Liver (tissue), 9 donors: ENCODE measurements around the gene CAMKMT. TPM values are rescaled to one million over a fixed set of nuclear protein-coding genes. Genes with fewer than 3 reads are reported as not detected.

Experiments
- DNase-seq: peaks from one replicate; pipeline ENCODE4 v3.0.0-alpha.2; 2017; ENCODE audit warnings: low spot score
- H3K27ac ChIP-seq, 2 donors: one replicate each; pipeline ENCODE4 v1.7.0; 2013; ENCODE audit warnings: inconsistent platforms in 2 of 2, low read length in 2 of 2, control low read depth in 1 of 2, low read depth in 1 of 2, mild to moderate bottlenecking in 1 of 2
- H3K27me3 ChIP-seq, 4 donors: one replicate each; pipeline versions ENCODE4 v1.6.1 to v1.7.0; 2013; ENCODE audit warnings: low read length in 3 of 4, inconsistent platforms in 1 of 4, mild to moderate bottlenecking in 1 of 4, moderate library complexity in 1 of 4; ENCODE audit not compliant: control insufficient read depth in 4 of 4, insufficient read depth in 4 of 4
- H3K36me3 ChIP-seq, 4 donors: one replicate each; pipeline versions ENCODE4 v1.6.1 to v1.7.0; 2013; ENCODE audit warnings: low read length in 3 of 4, mild to moderate bottlenecking in 3 of 4, low read depth in 1 of 4, moderate library complexity in 1 of 4; ENCODE audit not compliant: control insufficient read depth in 4 of 4, insufficient read depth in 3 of 4
- H3K4me1 ChIP-seq, 4 donors: one replicate each; pipeline versions ENCODE4 v1.6.1 to v1.7.0; 2013; ENCODE audit warnings: low read length in 3 of 4, mild to moderate bottlenecking in 3 of 4, moderate library complexity in 1 of 4; ENCODE audit not compliant: control insufficient read depth in 4 of 4, insufficient read depth in 4 of 4
- H3K4me3 ChIP-seq, 3 donors: one replicate each; pipeline versions ENCODE4 v1.6.1 to v1.7.0; 2013; ENCODE audit warnings: low read length in 3 of 3, control low read depth in 1 of 3, low read depth in 1 of 3, mild to moderate bottlenecking in 1 of 3
- H3K9ac ChIP-seq, 2 donors: one replicate each; pipeline ENCODE4 v1.7.0; 2013; ENCODE audit warnings: low read length in 2 of 2, mild to moderate bottlenecking in 2 of 2, moderate library complexity in 2 of 2, control low read depth in 1 of 2, low read depth in 1 of 2
- H3K9me3 ChIP-seq, 4 donors: one replicate each; pipeline versions ENCODE4 v1.6.1 to v1.7.0; 2013; ENCODE audit warnings: low read length in 3 of 4; ENCODE audit not compliant: control insufficient read depth in 4 of 4
- EGR1 ChIP-seq, 2 donors: IDR thresholded peaks; 2 replicates each; pipeline ENCODE4 v1.6.1; 2016 to 2018; ENCODE audit warnings: antibody characterized with exemption in 2 of 2, low read depth in 2 of 2
- FOXA1 ChIP-seq: IDR thresholded peaks from 2 replicates; pipeline ENCODE4 v1.6.1; 2016; ENCODE audit warnings: antibody characterized with exemption
- FOXA2 ChIP-seq: IDR thresholded peaks from 2 replicates; pipeline ENCODE4 v1.6.1; 2016; ENCODE audit warnings: antibody characterized with exemption
- GABPA ChIP-seq, 2 donors: IDR thresholded peaks in 1 of 2; conservative IDR thresholded peaks in 1 of 2; 2 replicates each; pipeline ENCODE4 v1.6.1; 2016; ENCODE audit warnings: antibody characterized with exemption in 2 of 2, mild to moderate bottlenecking in 1 of 2, moderate library complexity in 1 of 2
- HNF4A ChIP-seq, 2 donors: conservative IDR thresholded peaks; 2 replicates each; pipeline ENCODE4 v1.6.1; 2016; ENCODE audit warnings: antibody characterized with exemption in 2 of 2, mild to moderate bottlenecking in 2 of 2
- HNF4G ChIP-seq: IDR thresholded peaks from 2 replicates; pipeline ENCODE4 v1.6.1; 2016; ENCODE audit warnings: antibody characterized with exemption
- JUND ChIP-seq, 2 donors: IDR thresholded peaks; 2 replicates each; pipeline ENCODE4 v1.6.1; 2016; ENCODE audit warnings: antibody characterized with exemption in 2 of 2
- NR2F2 ChIP-seq: IDR thresholded peaks from 2 replicates; pipeline ENCODE4 v1.6.1; 2016; ENCODE audit warnings: antibody characterized with exemption
- RAD21 ChIP-seq, 2 donors: IDR thresholded peaks; 2 replicates each; pipeline ENCODE4 v1.6.1; 2016; ENCODE audit warnings: antibody characterized with exemption in 2 of 2, mild to moderate bottlenecking in 2 of 2
- RXRA ChIP-seq, 2 donors: IDR thresholded peaks; 2 replicates each; pipeline ENCODE4 v1.6.1; 2017 to 2018; ENCODE audit warnings: antibody characterized with exemption in 2 of 2, mild to moderate bottlenecking in 1 of 2
- SP1 ChIP-seq: IDR thresholded peaks from 2 replicates; pipeline ENCODE4 v1.6.1; 2018; ENCODE audit warnings: antibody characterized with exemption, mild to moderate bottlenecking
- TAF1 ChIP-seq: conservative IDR thresholded peaks from 2 replicates; pipeline ENCODE4 v1.6.1; 2016; ENCODE audit warnings: antibody characterized with exemption, mild to moderate bottlenecking
- YY1 ChIP-seq: IDR thresholded peaks from 2 replicates; pipeline ENCODE4 v1.6.1; 2016; ENCODE audit warnings: antibody characterized with exemption, mild to moderate bottlenecking
- WGBS: extraction: QIAGEN DNeasy Blood & Tissue Kit; methylation state at CpG from one replicate; pipeline ENCODE4 v1.1.7; 2013; 5-methylcytosine and 5-hydroxymethylcytosine counted together
- polyA plus RNA-seq, 2 donors: library from polyadenylated mRNA; stranded (reverse) in 1 of 2; unstranded in 1 of 2; fragments of 200-250 nt in 1 of 2; fragments of >200 nt in 1 of 2; fragmentation: Nextera tagmentation in 1 of 2; extraction: Ambion mirVana in 1 of 2; gene quantifications; one replicate each; pipeline versions ENCODE4 v1.2.1 to v1.2.3, GENCODE V29; 2013 to 2015
- total RNA-seq, 2 donors: library from RNA; depleted of rRNA; stranded (reverse); fragments of >200 nt; gene quantifications; one replicate each; pipeline ENCODE4 v1.2.3, GENCODE V29; 2014
- TF ChIP-seq, protein P1 (sequence below): IDR thresholded peaks from 2 replicates; pipeline ENCODE4 v1.6.1; 2016; ENCODE audit warnings: antibody characterized with exemption
- TF ChIP-seq, protein P2 (sequence below): fragments of 150-350 bp; IDR thresholded peaks from 2 replicates; pipeline ENCODE4 v1.5.1; 2017; ENCODE audit warnings: improper control_type of control experiment, low read depth, low read length; ENCODE audit not compliant: missing input control
- TF ChIP-seq, protein P3 (sequence below): IDR thresholded peaks from 2 replicates; pipeline ENCODE4 v1.6.1; 2016; ENCODE audit warnings: antibody characterized with exemption
- TF ChIP-seq, protein P4 (sequence below): IDR thresholded peaks from 2 replicates; pipeline ENCODE4 v1.6.1; 2016; ENCODE audit warnings: antibody characterized with exemption
- TF ChIP-seq, protein P5 (sequence below): IDR thresholded peaks from 2 replicates; pipeline ENCODE4 v1.6.1; 2016; ENCODE audit warnings: antibody characterized with exemption, mild to moderate bottlenecking
- donor health status: healthy.
- donor health status: healthy.
- donor health status: healthy.
- donor health status: healthy.
- donor health status: healthy.

The CAMKMT gene
- total and polyA plus RNA-seq, 4 donors: 1.5 to 12.7 (median 7.1) TPM

DNA sequence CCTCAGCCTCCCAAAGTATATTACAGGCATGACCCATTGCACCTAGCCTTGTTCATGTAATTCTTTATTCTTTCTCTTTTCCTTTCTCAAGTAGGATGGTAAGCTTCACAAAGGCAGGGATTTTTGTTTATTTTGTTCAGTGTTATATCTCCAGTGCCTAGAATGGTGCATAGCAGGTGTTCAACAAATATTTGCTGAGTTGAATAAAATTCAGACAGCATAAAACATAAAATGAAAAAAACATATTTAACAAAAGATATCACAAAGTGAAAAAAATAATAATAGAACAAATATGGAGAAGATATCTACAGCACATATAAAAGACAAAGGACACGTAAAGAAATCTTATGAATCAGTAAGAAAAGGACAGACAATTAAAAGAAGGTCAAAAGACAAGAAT, 9.2 kb upstream of the CAMKMT start:
- WGBS: 99% methylated on average over 1 of the region's 1 CpG
- no peak overlapping the region for H3K9ac ChIP-seq
- DNase-seq: no peak
- peaks cover 0 to 3% (median 0%) of the 10 kb centered on the region in 4 donors for H3K4me1 ChIP-seq
- no peak overlapping the region for H3K4me3 ChIP-seq
- no peak for TF ChIP-seq HNF4G
- TF ChIP-seq, protein P1, sequence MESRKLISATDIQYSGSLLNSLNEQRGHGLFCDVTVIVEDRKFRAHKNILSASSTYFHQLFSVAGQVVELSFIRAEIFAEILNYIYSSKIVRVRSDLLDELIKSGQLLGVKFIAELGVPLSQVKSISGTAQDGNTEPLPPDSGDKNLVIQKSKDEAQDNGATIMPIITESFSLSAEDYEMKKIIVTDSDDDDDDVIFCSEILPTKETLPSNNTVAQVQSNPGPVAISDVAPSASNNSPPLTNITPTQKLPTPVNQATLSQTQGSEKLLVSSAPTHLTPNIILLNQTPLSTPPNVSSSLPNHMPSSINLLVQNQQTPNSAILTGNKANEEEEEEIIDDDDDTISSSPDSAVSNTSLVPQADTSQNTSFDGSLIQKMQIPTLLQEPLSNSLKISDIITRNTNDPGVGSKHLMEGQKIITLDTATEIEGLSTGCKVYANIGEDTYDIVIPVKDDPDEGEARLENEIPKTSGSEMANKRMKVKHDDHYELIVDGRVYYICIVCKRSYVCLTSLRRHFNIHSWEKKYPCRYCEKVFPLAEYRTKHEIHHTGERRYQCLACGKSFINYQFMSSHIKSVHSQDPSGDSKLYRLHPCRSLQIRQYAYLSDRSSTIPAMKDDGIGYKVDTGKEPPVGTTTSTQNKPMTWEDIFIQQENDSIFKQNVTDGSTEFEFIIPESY: no peak
- TF ChIP-seq, protein P2, sequence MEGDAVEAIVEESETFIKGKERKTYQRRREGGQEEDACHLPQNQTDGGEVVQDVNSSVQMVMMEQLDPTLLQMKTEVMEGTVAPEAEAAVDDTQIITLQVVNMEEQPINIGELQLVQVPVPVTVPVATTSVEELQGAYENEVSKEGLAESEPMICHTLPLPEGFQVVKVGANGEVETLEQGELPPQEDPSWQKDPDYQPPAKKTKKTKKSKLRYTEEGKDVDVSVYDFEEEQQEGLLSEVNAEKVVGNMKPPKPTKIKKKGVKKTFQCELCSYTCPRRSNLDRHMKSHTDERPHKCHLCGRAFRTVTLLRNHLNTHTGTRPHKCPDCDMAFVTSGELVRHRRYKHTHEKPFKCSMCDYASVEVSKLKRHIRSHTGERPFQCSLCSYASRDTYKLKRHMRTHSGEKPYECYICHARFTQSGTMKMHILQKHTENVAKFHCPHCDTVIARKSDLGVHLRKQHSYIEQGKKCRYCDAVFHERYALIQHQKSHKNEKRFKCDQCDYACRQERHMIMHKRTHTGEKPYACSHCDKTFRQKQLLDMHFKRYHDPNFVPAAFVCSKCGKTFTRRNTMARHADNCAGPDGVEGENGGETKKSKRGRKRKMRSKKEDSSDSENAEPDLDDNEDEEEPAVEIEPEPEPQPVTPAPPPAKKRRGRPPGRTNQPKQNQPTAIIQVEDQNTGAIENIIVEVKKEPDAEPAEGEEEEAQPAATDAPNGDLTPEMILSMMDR: no peak
- TF ChIP-seq, protein P3, sequence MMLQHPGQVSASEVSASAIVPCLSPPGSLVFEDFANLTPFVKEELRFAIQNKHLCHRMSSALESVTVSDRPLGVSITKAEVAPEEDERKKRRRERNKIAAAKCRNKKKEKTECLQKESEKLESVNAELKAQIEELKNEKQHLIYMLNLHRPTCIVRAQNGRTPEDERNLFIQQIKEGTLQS: no peak
- TF ChIP-seq, protein P4, sequence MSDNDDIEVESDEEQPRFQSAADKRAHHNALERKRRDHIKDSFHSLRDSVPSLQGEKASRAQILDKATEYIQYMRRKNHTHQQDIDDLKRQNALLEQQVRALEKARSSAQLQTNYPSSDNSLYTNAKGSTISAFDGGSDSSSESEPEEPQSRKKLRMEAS: no peak
- TF ChIP-seq RXRA (IDR thresholded peaks at IDR 0.05): no peak
- TF ChIP-seq TAF1: no peak
- TF ChIP-seq, protein P5, sequence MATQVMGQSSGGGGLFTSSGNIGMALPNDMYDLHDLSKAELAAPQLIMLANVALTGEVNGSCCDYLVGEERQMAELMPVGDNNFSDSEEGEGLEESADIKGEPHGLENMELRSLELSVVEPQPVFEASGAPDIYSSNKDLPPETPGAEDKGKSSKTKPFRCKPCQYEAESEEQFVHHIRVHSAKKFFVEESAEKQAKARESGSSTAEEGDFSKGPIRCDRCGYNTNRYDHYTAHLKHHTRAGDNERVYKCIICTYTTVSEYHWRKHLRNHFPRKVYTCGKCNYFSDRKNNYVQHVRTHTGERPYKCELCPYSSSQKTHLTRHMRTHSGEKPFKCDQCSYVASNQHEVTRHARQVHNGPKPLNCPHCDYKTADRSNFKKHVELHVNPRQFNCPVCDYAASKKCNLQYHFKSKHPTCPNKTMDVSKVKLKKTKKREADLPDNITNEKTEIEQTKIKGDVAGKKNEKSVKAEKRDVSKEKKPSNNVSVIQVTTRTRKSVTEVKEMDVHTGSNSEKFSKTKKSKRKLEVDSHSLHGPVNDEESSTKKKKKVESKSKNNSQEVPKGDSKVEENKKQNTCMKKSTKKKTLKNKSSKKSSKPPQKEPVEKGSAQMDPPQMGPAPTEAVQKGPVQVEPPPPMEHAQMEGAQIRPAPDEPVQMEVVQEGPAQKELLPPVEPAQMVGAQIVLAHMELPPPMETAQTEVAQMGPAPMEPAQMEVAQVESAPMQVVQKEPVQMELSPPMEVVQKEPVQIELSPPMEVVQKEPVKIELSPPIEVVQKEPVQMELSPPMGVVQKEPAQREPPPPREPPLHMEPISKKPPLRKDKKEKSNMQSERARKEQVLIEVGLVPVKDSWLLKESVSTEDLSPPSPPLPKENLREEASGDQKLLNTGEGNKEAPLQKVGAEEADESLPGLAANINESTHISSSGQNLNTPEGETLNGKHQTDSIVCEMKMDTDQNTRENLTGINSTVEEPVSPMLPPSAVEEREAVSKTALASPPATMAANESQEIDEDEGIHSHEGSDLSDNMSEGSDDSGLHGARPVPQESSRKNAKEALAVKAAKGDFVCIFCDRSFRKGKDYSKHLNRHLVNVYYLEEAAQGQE: no peak
- TF ChIP-seq YY1: no peak
- TF ChIP-seq HNF4A (conservative IDR thresholded peaks at IDR 0.05): no peak
- no peak for TF ChIP-seq RAD21 (IDR thresholded peaks at IDR 0.05)
- no peak for TF ChIP-seq FOXA1
- no peak for TF ChIP-seq EGR1 (IDR thresholded peaks at IDR 0.05; ENCODE audit: low read depth in 2 of 2)
- no peak for TF ChIP-seq FOXA2
- no peak for TF ChIP-seq JUND (IDR thresholded peaks at IDR 0.05)
- no peak for TF ChIP-seq NR2F2
- TF ChIP-seq SP1: no peak
- TF ChIP-seq GABPA (IDR thresholded peaks at IDR 0.05 in 1 of 2, conservative IDR thresholded peaks at IDR 0.05 in 1 of 2): no peak
- H3K9me3 ChIP-seq: no peaks in the 10 kb centered on the region
- H3K36me3 ChIP-seq: peaks cover 0 to 3% (median under 1%) of the 10 kb centered on the region in 4 donors
- no peaks in the 10 kb centered on the region for H3K27me3 ChIP-seq
- H3K27ac ChIP-seq: no peak overlapping the region
